GM18505 (cell line): ENCODE data around the gene HIF1A.
"Not testable (repeated sequence)": the region's sequence is repeated elsewhere in the genome, so short reads cannot be mapped to it uniquely, and the experiment has no call there.

Experiments
- ATAC-seq: cut with Tn5 transposase; IDR thresholded peaks from one replicate; pipeline ENCODE4 v1.9.1; 2021; ENCODE audit not compliant: unreplicated experiment
- POLR2A ChIP-seq: IDR thresholded peaks from 4 replicates; pipeline ENCODE4 v1.6.1; 2011; ENCODE audit warnings: borderline replicate concordance; ENCODE audit not compliant: insufficient read depth, insufficient read length; ENCODE audit errors: extremely low read depth

HIF1A gene

DNA sequence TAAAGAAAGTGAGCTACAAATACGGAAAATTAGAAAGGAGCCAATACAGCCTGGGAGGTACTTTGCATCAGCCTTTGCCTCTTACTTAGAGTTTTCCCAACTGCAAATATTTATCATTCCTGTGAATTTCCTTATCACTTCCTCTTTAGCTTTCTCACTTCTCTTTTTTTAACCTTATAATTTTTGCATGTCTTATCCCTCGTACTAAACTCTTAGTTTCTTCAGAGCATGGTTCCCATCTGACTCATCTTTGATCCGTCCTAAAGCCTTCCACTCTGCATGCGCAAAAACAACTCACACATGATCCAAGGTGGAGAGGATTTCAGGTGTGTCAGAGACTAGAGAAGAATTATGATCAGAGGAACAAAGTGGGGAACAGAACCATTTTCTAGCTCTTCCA, 57.3 kb downstream of the HIF1A start:
- no peak for TF ChIP-seq POLR2A
- peak; percentile 46 for ATAC-seq

DNA sequence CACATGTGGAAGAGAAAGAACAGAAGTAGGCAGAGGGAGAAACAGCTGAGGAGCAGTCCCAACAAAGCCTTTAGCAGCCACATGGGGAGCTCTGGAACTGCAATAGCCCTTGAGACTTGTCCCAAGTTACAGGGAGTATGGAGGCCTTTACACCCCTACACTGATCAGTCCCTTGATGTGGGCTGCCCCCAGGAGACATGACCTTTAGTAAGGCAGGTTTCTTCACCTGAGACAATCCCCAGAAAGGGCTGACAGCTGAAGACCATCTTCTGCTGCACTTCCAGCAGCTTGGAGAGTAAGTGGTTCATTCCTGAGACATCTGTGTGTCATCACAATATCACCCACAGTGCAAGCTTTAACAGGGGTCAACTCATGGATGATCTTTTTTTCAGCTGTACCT, 58.3 kb downstream of the HIF1A start:
- ATAC-seq: no peak
- no peak for TF ChIP-seq POLR2A

- TF ChIP-seq POLR2A: no peak
Measured at GRCh38 chr14:61754627-61755381, 59.5 kb downstream of the HIF1A start.

DNA sequence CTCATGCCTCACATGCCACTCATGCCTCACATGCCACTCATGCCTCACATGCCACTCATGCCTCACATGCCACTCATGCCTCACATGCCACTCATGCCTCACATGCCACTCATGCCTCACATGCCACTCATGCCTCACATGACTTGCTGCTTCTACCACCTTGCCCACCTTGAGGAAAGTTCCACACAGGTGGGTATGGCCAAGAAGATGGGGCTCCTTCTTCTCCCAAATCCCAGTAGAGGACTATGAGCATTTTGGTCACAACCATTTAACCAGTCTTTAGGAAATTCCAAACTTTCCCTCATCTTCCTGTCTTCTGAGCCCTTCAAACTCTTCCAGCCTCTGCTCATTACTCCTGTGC, 60.0 kb downstream of the HIF1A start:
- ATAC-seq: not testable (repeated sequence)

More at GRCh38 chr14:61754627-61755381, 59.5 kb downstream of the HIF1A start:
- ATAC-seq: no peak

- ATAC-seq: no peak
- no peak for TF ChIP-seq POLR2A
Measured at GRCh38 chr14:61756135-61756534, 60.8 kb downstream of the HIF1A start.

DNA sequence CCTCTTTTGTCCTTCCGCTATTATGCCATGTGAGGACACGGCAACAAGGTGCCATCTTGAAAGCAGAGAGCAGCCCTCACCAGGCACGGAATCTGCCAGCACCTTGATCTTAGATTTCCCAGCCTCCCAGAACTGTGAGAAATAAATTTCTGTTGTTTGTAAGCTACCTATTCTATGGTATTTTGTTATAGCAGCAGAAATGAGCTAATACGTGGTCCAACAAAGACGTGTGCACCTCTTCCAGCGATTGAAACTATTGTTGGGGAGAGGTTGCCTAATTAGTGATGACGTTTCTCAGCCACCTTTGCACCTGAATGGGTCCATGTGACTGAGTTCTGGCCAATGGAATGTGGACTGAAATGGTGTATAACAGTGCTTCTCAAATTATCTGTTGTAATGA, 64.6 kb downstream of the HIF1A start:
- ATAC-seq: no peak

GRCh38 chr14:61761557-61761956, 66.2 kb downstream of the HIF1A start:
- ATAC-seq: peak; percentile 5

More for the DNA sequence above, 64.6 kb downstream of the HIF1A start:
- no peak for TF ChIP-seq POLR2A

DNA sequence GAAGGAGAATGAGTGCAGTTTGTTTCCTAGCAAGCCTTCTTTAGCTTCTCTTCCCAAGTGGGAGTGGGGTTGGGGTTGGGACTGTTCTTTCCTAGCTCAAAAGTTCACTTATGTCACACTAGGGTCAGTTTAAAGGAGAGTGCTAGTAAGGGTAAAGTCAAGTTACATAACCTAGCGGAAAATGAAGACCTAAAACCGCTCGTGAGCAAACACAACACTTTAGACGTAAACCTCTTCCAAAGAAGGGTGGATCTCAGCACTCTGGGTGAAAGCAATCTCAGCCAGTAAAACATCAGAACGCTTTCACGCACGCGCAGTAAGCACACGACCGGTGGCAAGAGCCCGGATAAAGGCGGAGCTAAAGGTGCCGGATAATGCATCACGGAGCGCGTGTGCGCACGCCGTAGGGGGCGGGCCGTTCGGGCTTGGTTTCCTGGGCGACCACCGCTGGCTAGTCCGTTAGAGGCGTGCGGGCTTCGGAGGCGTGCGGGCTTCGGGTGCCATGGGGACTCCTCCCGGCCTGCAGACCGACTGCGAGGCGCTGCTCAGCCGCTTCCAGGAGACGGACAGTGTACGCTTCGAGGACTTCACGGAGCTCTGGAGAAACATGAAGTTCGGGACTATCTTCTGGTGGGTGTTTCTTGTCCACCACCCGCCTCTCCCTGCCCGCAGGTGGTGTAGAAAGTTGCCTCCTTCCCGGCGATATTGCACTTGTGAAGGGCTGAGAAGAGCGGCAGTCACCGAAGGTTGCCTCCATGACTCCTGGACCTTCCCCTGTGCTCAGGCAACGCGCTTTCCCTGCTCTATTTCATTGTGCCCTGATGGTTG, 66.9 kb downstream of the HIF1A start, which contains the start of gene SNAPC1:
Gene SNAPC1, plus strand, starts transcription at position 462 of the 828 bp plus-strand sequence. Its CDS starts 41 bp downstream, at position 503.
- peak; percentile 87 for TF ChIP-seq POLR2A
- ATAC-seq: peak; percentile 99

More at GRCh38 chr14:61761557-61761956, 66.2 kb downstream of the HIF1A start:
- TF ChIP-seq POLR2A: no peak

DNA sequence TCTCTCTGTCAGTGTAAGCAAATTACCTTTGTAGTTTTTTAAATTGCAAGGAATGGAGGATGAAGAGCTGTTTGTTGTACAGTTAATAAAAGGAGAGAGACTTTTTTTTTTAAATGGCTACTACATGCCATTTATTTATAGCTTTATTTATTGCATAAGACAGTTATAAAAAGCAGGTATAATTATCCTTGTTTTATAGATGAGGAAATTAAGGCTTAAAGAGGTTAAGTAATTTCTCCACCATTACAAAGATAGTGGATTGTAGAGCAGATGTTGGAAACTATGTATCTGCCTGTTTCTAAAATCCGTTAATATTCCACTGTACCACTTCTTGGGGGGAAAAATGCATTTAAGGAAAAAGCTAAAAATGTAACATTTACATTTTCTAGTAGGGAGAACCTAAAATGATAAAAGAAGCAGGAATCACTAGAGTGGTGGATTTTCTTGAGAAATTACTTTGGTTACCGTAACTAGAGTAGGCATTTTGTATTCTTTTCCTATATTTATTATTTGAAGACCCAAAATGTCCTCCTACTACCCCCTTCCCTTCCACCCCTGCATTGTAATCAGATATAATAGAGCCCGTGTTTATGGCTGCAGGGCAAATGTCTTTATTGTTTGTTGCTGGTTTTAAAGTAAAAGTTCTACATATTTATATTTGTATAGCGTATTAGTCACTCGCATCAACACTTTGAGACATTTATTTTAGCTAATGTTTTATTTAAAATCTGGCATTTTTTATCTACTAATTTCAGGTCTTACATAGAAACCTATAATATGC, 69.2 kb downstream of the HIF1A start:
- ATAC-seq: no peak
- TF ChIP-seq POLR2A: no peak

GRCh38 chr14:61765225-61765943, 70.1 kb downstream of the HIF1A start:
- ATAC-seq: no peak
- TF ChIP-seq POLR2A: no peak

GRCh38 chr14:61766151-61766550, 70.8 kb downstream of the HIF1A start:
- no peak for ATAC-seq
- TF ChIP-seq POLR2A: no peak

GRCh38 chr14:61768240-61768639, 72.9 kb downstream of the HIF1A start:
- TF ChIP-seq POLR2A: no peak
- no peak for ATAC-seq

GRCh38 chr14:61769893-61770292, 74.6 kb downstream of the HIF1A start:
- no peak for ATAC-seq
- TF ChIP-seq POLR2A: no peak
